ENCODE data around the gene EPS8. TPM values are rescaled to one million over a fixed set of nuclear protein-coding genes. Genes with fewer than 3 reads are reported as not detected.

The EPS8 gene
- total RNA-seq, 2 experiments from 2014 or later: 0.61 to 0.92 TPM

GRCh38 chr12:15778126-15778525 is 11.1 kb downstream of the EPS8 start:
- H3K4me1 ChIP-seq (ENCODE audit: insufficient read depth, low read length, poor library complexity, severe bottlenecking): no peaks in the 10 kb centered on the region
- no peak for DNase-seq (ENCODE audit: low spot score)
- H3K36me3 ChIP-seq (ENCODE audit: insufficient read depth, low read length): no peaks in the 10 kb centered on the region
- no peaks in the 10 kb centered on the region for H3K9me3 ChIP-seq (ENCODE audit: low read length)
- H3K4me3 ChIP-seq (ENCODE audit: low read depth, low read length, poor library complexity, severe bottlenecking): no peak overlapping the region
- intact Hi-C loops (cut with micrococcal nuclease; ENCODE audit: unreplicated experiment): no loop called here
- no peak overlapping the region for H2AFZ ChIP-seq (ENCODE audit: low read length)
- no peaks in the 10 kb centered on the region for H3K9me2 ChIP-seq (ENCODE audit: insufficient read depth, low read length)
- no TSS peak for BruUV-seq (replicated peaks)
- ChIA-PET POLR2A (no interaction called here), CTCF (ENCODE audit: unreplicated experiment) (no interaction called here)
- H3K27ac ChIP-seq (ENCODE audit: low read depth, low read length, poor library complexity, severe bottlenecking): no peak overlapping the region
- no peaks in the 10 kb centered on the region for H4K20me1 ChIP-seq (ENCODE audit: insufficient read depth, low read length)
- H3K79me2 ChIP-seq (ENCODE audit: insufficient read depth, low read depth, low read length): no peaks in the 10 kb centered on the region
- no peak for TF ChIP-seq EZH2phosphoT487 (IDR thresholded peaks at IDR 0.05; ENCODE audit: borderline replicate concordance, low read depth, low read length)
- no peak for TF ChIP-seq CTCF (conservative IDR thresholded peaks at IDR 0.05; ENCODE audit: low read length)
- H3K4me2 ChIP-seq (ENCODE audit: low read length): no peak overlapping the region

- ChIA-PET CTCF (ENCODE audit: unreplicated experiment) (no interaction called here), POLR2A (no interaction called here)
- Histone ChIP-seq H3K4me3 (ENCODE audit: low read depth, low read length, poor library complexity, severe bottlenecking) (no peak overlapping the region), H3K36me3 (ENCODE audit: insufficient read depth, low read length) (no peaks in the 10 kb centered on the region), H3K79me2 (ENCODE audit: insufficient read depth, low read depth, low read length) (no peaks in the 10 kb centered on the region), H4K20me1 (ENCODE audit: insufficient read depth, low read length) (no peaks in the 10 kb centered on the region), H2AFZ (ENCODE audit: low read length) (no peak overlapping the region), H3K4me1 (ENCODE audit: insufficient read depth, low read length, poor library complexity, severe bottlenecking) (no peaks in the 10 kb centered on the region), H3K9me2 (ENCODE audit: insufficient read depth, low read length) (no peaks in the 10 kb centered on the region), H3K9me3 (ENCODE audit: low read length) (no peaks in the 10 kb centered on the region), H3K27ac (ENCODE audit: low read depth, low read length, poor library complexity, severe bottlenecking) (no peak overlapping the region), H3K4me2 (ENCODE audit: low read length) (no peak overlapping the region)
- BruUV-seq (replicated peaks): no TSS peak
- DNase-seq (ENCODE audit: low spot score): no peak
- intact Hi-C loops (cut with micrococcal nuclease; ENCODE audit: unreplicated experiment): no loop called here
- TF ChIP-seq CTCF (conservative IDR thresholded peaks at IDR 0.05; ENCODE audit: low read length): no peak
These were observed 11.7 kb downstream of the EPS8 start for GRCh38 chr12:15777355-15778012.

GRCh38 chr12:15776532-15776931 is 12.7 kb downstream of the EPS8 start:
- TF ChIP-seq EZH2phosphoT487 (IDR thresholded peaks at IDR 0.05; ENCODE audit: borderline replicate concordance, low read depth, low read length) (no peak), CTCF (conservative IDR thresholded peaks at IDR 0.05; ENCODE audit: low read length) (no peak)
- ChIA-PET POLR2A (interaction anchor here (0.7 kb wide), 1 partner anchor 250 kb away, joined by 3 read pairs; no protein-coding TSS in a partner anchor), CTCF (ENCODE audit: unreplicated experiment) (no interaction called here)
- H3K27ac ChIP-seq (ENCODE audit: low read depth, low read length, poor library complexity, severe bottlenecking): no peak overlapping the region
- no TSS peak for BruUV-seq (replicated peaks)
- no peaks in the 10 kb centered on the region for H3K9me3 ChIP-seq (ENCODE audit: low read length)
- intact Hi-C loops (cut with micrococcal nuclease; ENCODE audit: unreplicated experiment): no loop called here
- no peak overlapping the region for H3K4me2 ChIP-seq (ENCODE audit: low read length)
- no peak for DNase-seq (ENCODE audit: low spot score)
- H3K4me1 ChIP-seq (ENCODE audit: insufficient read depth, low read length, poor library complexity, severe bottlenecking): no peaks in the 10 kb centered on the region
- H4K20me1 ChIP-seq (ENCODE audit: insufficient read depth, low read length): no peaks in the 10 kb centered on the region
- H3K4me3 ChIP-seq (ENCODE audit: low read depth, low read length, poor library complexity, severe bottlenecking): no peak overlapping the region
- H3K79me2 ChIP-seq (ENCODE audit: insufficient read depth, low read depth, low read length): no peaks in the 10 kb centered on the region
- no peak overlapping the region for H2AFZ ChIP-seq (ENCODE audit: low read length)
- no peaks in the 10 kb centered on the region for H3K9me2 ChIP-seq (ENCODE audit: insufficient read depth, low read length)
- H3K36me3 ChIP-seq (ENCODE audit: insufficient read depth, low read length): no peaks in the 10 kb centered on the region

Data from OCI-LY7 (cell line).